KOPT-K1 (cell line): ENCODE data around the gene KCNJ2.

Experiments
- H3K27ac ChIP-seq: fragments of 200-600 bp; sonication (generic); 2 replicates; pipeline ENCODE4 v1.5.1; 2016; ENCODE audit warnings: antibody characterized with exemption, mild to moderate bottlenecking, low read depth, low read length; ENCODE audit not compliant: poor library complexity, severe bottlenecking
- H3K36me3 ChIP-seq: fragments of 200-600 bp; sonication (generic); 2 replicates; pipeline ENCODE4 v1.5.1; 2017; ENCODE audit warnings: antibody characterized with exemption, mild to moderate bottlenecking, low read length, moderate library complexity; ENCODE audit not compliant: insufficient read depth
- H3K9me3 ChIP-seq: fragments of 200-600 bp; sonication (generic); 2 replicates; pipeline ENCODE4 v1.5.1; 2017; ENCODE audit warnings: antibody characterized with exemption, low read length, mild to moderate bottlenecking; ENCODE audit not compliant: insufficient read depth, poor library complexity, severe bottlenecking

The KCNJ2 gene

GRCh38 chr17:70172923-70173322 lies 3.6 kb downstream of the KCNJ2 start:
- Histone ChIP-seq H3K9me3 (peaks cover 13% of the 10 kb centered on the region), H3K27ac (no peak overlapping the region), H3K36me3 (no peaks in the 10 kb centered on the region)

- Histone ChIP-seq H3K36me3 (no peaks in the 10 kb centered on the region), H3K9me3 (peaks cover 10% of the 10 kb centered on the region), H3K27ac (no peak overlapping the region)
Measured at GRCh38 chr17:70173681-70174080, 4.3 kb downstream of the KCNJ2 start.

- H3K27ac ChIP-seq = no peak overlapping the region
- no peaks in the 10 kb centered on the region for H3K9me3 ChIP-seq
- H3K36me3 ChIP-seq = no peaks in the 10 kb centered on the region
Measured at GRCh38 chr17:70181376-70181775, 12.0 kb downstream of the KCNJ2 start.

GRCh38 chr17:70181866-70182265 lies 12.5 kb downstream of the KCNJ2 start:
- Histone ChIP-seq H3K36me3 (no peaks in the 10 kb centered on the region), H3K9me3 (no peaks in the 10 kb centered on the region), H3K27ac (no peak overlapping the region)

- no peak overlapping the region for H3K27ac ChIP-seq
- H3K9me3 ChIP-seq = no peaks in the 10 kb centered on the region
- no peaks in the 10 kb centered on the region for H3K36me3 ChIP-seq
Measured at GRCh38 chr17:70183508-70183907, 14.2 kb downstream of the KCNJ2 start.

- Histone ChIP-seq H3K9me3 (no peaks in the 10 kb centered on the region), H3K36me3 (no peaks in the 10 kb centered on the region), H3K27ac (no peak overlapping the region)
Measured at GRCh38 chr17:70184207-70184606, 14.9 kb downstream of the KCNJ2 start.

- Histone ChIP-seq H3K27ac (no peak overlapping the region), H3K9me3 (no peaks in the 10 kb centered on the region), H3K36me3 (no peaks in the 10 kb centered on the region)
Measured at GRCh38 chr17:70184770-70185169, 15.4 kb downstream of the KCNJ2 start.

GRCh38 chr17:70185285-70185684 lies 16.0 kb downstream of the KCNJ2 start:
- no peaks in the 10 kb centered on the region for H3K9me3 ChIP-seq
- no peak overlapping the region for H3K27ac ChIP-seq
- no peaks in the 10 kb centered on the region for H3K36me3 ChIP-seq

- Histone ChIP-seq H3K27ac (no peak overlapping the region), H3K36me3 (no peaks in the 10 kb centered on the region), H3K9me3 (no peaks in the 10 kb centered on the region)
Measured at GRCh38 chr17:70187383-70187782, 18.1 kb downstream of the KCNJ2 start.

GRCh38 chr17:70190959-70191805 lies 21.9 kb downstream of the KCNJ2 start:
- Histone ChIP-seq H3K36me3 (no peaks in the 10 kb centered on the region), H3K9me3 (no peaks in the 10 kb centered on the region), H3K27ac (no peak overlapping the region)

GRCh38 chr17:70195091-70195490 lies 25.8 kb downstream of the KCNJ2 start:
- no peaks in the 10 kb centered on the region for H3K36me3 ChIP-seq
- H3K9me3 ChIP-seq = no peaks in the 10 kb centered on the region
- H3K27ac ChIP-seq = no peak overlapping the region

- no peak overlapping the region for H3K27ac ChIP-seq
- H3K36me3 ChIP-seq = no peaks in the 10 kb centered on the region
- no peaks in the 10 kb centered on the region for H3K9me3 ChIP-seq
Measured at GRCh38 chr17:70201872-70202419, 32.6 kb downstream of the KCNJ2 start.

- Histone ChIP-seq H3K9me3 (no peaks in the 10 kb centered on the region), H3K36me3 (no peaks in the 10 kb centered on the region), H3K27ac (no peak overlapping the region)
Measured at GRCh38 chr17:70202840-70203239, 33.5 kb downstream of the KCNJ2 start.

GRCh38 chr17:70204431-70204830 lies 35.1 kb downstream of the KCNJ2 start:
- no peak overlapping the region for H3K27ac ChIP-seq
- no peaks in the 10 kb centered on the region for H3K36me3 ChIP-seq
- H3K9me3 ChIP-seq = no peaks in the 10 kb centered on the region

GRCh38 chr17:70205401-70205800 lies 36.1 kb downstream of the KCNJ2 start:
- Histone ChIP-seq H3K9me3 (no peaks in the 10 kb centered on the region), H3K27ac (no peak overlapping the region), H3K36me3 (no peaks in the 10 kb centered on the region)
